Kidney glomerular epithelial cell (primary cell): ENCODE measurements around the gene HPS4.
A peak's percentile ranks its signal among the peaks of the same experiment; 100 is the strongest.

Experiments used
- DNase-seq: peaks from one replicate; lab custom pipeline; 2025; lab: John Stamatoyannopoulos, UW

Gene HPS4

GRCh38 chr22:26496456-26496855 lies 12.9 kb upstream of the HPS4 start:
- DNase-seq: no peak

- DNase-seq: no peak
Measured at GRCh38 chr22:26494506-26494905, 10.9 kb upstream of the HPS4 start.

DNA sequence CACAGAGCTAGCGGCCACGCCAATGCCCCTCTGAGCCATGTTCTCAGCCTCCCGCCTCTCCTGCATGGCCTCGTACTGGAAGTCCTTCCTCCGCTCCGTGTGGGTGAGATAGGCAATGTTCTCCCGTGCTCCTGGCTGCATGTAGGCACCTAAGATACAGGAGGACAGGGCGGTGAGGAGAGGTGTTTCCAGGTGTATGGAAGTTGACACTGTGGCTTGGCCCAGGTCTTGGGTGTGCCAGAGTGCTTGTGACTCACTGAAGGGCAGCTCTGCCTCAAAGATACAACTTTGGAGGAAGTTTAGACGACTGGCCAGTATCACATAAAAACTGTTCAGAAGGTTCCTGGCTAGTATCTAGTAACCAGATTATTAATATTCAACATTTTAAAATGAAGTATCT lies 8.6 kb upstream of the HPS4 start:
- no peak for DNase-seq

DNA sequence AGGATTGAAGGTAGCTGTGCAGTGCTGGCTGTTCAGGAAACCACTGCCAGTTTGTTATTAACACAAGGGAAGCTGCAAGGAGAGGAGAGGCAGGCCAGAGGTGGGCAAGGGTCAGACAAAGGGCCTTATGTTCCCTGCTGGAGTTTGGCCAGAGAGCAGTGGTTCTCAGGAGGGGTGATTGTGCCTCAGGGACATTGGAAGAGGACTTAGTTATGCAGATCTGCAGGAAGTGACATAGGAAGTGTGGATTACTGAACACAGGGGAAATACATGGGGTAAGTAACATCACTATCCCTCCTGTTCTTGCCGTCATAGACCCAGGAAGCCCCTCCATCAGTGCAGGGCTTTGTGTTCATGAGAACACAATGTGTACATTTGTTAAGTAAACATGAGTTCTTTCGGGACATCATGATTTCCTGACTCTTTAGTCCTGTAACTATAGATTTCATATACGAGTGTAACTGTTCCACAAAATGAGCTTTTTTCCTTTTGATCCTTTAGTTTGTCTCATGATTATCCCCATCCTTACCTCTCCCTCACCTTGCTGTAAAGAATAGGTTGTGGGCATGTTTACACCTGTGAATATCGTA lies 6.0 kb upstream of the HPS4 start:
- no peak for DNase-seq

- DNase-seq: no peak
Measured at GRCh38 chr22:26487996-26488395, 4.4 kb upstream of the HPS4 start.

DNA sequence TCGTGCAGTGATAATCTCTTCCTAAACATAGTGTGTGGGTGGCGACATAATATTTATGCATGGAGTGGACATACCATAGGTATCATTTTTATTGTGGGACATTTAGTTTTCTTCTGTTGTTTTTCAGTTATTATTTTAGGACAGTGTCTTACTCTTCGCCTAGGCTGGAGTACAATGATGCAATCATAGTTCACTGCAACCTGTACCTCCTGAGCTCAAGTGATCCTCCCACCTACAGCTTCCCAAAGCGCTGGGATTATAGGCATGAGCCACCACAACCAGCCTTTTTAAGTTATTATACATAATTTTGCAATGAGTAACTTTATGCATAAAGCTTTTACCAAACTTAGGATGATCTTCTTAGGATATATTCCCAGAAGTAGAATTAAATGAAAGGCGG lies 2.8 kb upstream of the HPS4 start:
- DNase-seq: no peak

DNA sequence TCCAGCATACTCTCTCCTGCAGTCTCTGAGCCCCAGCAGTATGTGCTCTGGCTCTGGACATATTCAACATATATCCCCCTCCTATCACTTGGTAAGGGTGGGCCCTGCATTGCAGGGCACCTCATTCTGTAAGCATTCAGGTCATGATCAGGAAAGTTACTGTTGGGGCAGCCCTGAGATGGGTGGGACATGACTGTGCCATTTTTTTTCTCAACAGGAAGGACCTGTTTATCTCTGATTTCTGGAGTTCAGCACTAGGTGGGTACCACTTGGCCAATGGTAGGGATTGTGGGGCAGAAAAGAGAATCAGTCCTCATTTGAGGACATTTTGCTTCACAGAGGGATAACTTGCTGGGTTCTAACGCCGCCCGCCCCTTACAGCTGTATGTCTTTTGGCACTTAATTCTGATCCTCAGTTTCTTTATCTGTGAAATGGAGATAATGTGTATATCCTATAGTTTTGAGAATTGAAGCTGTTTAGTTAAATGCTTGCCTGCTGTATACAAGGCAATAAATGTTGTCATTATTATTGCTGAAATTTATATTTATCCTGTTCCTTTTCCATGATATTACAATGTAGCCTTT lies 2.3 kb upstream of the HPS4 start:
- no peak for DNase-seq

DNA sequence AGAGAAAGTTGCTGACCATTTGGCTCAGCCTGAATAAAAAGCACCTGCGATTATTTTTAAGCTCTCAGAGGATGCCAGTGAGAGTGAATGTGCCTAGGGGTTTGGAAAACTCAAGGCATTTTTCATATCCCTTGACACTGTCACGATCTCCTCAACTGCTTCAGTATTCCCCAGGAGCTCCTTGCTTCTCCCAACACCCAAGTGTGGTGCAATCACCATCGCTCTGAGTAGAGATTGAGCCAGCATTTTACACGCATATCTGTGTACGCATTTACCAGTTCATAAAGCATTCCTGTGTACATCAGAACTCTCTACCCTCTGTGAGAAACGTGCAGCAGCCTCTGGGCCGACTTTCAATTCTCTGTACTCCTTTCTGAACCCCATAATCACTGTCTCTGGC lies 1.4 kb upstream of the HPS4 start:
- DNase-seq: no peak

DNA sequence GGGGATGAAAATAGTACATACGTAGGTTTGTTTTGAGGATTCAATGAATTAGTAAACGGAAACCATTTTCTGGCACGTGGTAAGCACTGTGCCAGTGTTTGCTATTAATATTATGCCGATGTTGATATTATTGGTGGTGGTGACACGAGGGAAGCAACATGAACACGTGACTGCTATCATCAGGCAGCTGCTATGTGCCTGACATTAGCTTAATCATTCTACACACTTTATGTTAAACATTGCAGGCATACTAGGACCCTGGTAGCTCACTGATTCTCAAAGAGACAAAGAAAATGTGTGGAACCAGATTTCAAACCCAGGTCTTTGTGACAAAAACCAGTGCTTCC lies 750 bp upstream of the HPS4 start:
- no peak for DNase-seq

- no peak for DNase-seq
Measured at GRCh38 chr22:26483043-26483438, 542 bp downstream of the HPS4 start.

DNA sequence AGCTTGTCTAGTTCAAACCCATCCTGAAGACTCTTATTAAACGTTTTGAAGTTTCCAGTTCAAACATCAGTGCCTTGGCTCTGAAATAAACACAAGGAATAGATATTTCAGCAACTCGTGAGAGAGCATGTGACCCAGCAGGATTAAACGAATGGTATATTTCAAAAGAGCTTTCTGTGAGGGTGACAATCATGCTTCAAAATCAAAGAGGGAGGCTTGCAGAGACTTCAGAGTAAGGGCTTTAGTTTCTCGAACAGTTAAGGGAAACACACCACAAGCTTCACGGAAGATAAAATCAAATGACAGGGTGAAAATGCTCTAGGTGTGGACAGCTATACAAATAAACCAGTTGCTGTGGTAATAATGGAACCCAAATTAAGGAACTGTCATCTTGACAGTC lies 1.4 kb downstream of the HPS4 start:
- DNase-seq: no peak

- DNase-seq: no peak
Measured at GRCh38 chr22:26481694-26482093, 1.9 kb downstream of the HPS4 start.

DNA sequence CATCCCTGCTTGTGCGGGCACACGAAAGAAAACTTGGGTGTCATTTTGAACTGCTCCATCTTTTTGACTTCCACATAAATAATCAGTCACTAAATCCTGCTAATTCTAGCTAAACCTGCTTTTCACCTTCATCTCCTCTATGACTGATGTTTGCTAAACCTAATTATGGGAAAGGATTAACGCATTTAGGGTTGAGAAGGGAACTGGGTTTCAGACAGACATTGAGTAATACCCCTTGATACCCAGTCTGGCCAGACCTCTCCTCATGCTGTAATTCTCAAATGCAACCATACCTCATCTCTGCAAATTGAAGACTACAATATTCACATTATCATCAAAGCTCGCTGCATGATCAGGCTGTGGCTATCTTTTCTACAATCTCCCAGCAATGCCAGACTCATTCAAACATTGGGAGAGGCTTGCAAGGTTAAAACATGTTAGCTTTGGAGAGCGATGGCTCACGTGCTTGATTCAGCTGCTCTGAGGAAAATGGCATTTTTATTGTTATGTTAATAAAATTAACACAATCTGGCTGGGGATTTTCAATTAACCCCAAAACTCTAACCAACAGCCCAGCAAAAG lies 2.4 kb downstream of the HPS4 start:
- no peak for DNase-seq

DNA sequence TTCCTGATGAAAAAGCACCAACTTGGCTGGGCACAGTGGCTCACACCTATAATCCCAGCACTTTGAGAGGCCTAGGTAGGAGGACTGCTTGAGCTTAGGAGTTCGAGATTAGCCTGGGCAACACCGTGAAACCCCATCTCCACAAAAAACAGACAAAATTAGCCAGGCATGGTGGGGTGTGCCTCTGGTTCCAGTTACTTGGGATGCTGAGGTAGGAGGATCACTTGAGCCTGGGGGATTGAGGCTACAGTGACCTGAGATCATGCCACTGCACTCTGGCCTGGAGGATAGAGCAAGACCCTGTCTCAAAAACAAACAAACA lies 3.0 kb downstream of the HPS4 start:
- no peak for DNase-seq

DNA sequence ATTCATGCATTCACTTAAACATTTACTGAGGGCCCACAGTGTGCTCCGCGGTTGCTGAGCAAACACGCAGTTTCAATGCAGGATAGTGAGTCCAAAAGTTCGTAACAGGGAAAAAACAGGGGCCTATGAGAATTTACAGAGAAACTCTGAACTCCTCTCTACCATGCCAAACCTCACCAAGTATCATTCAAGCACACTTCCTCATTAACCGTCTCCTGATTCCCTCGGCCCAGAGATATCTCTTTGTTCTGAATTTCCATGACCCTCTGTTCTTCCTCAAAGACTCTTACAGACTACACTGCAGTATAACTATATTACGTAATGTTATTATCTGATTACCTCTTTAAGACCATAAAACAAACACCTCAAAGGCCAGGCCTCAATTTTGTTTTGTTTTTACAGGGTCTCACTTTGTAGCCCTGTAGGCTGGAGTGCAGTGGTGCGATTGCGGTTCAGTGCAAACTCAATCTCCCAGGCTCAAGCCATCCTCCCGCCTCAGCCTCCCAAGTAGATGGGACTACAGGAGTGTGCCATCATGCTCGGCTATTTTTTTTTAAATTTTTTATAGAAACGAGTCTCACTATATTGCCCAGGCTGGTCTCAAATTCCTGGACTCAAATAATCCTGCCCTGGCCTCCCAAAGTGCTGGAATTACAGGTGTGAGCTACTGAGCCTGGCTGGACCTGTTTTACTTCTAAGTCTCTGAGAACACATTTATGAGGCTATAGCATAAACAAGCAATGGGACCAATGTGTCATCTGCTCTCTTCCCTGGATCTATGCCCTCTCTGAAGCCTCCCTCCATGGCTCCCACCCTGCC lies 3.6 kb downstream of the HPS4 start:
- no peak for DNase-seq

DNA sequence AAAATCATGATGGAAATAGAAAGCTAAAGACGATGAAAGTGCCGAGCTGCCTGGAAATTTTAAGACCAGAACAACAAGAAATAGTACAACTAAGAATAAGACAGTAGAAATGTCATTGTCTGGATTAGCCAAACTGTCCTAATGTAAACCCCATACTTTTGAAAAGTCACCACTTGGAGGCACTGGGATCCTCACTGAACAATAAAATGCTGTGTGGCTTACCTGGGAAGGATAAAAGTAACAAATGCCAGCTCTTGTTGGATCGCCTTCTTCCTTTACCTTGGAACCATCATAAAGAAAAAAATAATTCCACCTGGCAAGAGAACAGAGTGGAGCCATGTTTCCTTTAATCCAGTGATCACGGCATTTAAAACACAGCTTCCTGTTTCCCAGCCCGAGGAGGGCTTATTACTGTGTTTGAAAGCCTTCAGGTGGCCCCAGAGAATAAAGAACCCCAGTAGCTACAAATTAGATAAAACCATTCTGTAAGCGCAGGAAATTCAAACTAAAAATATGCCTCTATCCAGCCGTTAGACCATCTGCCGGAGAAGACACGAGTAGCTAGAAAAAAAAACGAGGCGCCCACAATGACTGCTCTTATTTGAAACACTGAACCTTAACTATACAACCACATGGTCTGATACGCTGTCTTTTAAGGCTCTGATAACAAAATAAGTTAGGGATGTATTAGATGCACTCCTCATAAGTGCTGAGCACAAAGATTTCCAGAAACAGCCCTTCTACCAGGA lies 4.4 kb downstream of the HPS4 start:
- no peak for DNase-seq

- DNase-seq: no peak
Measured at GRCh38 chr22:26477341-26477731, 6.2 kb downstream of the HPS4 start.

GRCh38 chr22:26476705-26477340 lies 6.8 kb downstream of the HPS4 start:
- DNase-seq: peak; percentile 44

GRCh38 chr22:26474682-26475081 lies 8.9 kb downstream of the HPS4 start:
- DNase-seq: peak; percentile 81

GRCh38 chr22:26471522-26471921 lies 12.1 kb downstream of the HPS4 start:
- DNase-seq: peak; percentile 94

- no peak for DNase-seq
Measured at GRCh38 chr22:26470807-26471206, 12.8 kb downstream of the HPS4 start.

GRCh38 chr22:26466196-26466595 lies 17.4 kb downstream of the HPS4 start:
- DNase-seq: no peak
